Transverse colon (tissue), 4 donors: Measurements from ENCODE around the gene KLK3. TPM values are rescaled to one million over a fixed set of nuclear protein-coding genes. Genes with fewer than 3 reads are reported as not detected.

Source experiments
- DNase-seq: peaks from one replicate; pipeline ENCODE4 v3.0.0-alpha.2; 2019
- H3K27ac ChIP-seq, 4 donors: fragments of 200-600 bp; sonication (generic); 2 replicates each; pipeline ENCODE4 v1.5.1; 2016 to 2018; ENCODE audit warnings: inconsistent platforms in 4 of 4
- H3K27me3 ChIP-seq: fragments of 200-600 bp; sonication (generic); 2 replicates; pipeline ENCODE4 v1.5.1; 2017; ENCODE audit warnings: inconsistent platforms
- H3K36me3 ChIP-seq, 4 donors: fragments of 200-600 bp; sonication (generic); 2 replicates each; pipeline ENCODE4 v1.5.1; 2017 to 2019; ENCODE audit warnings: inconsistent platforms in 4 of 4
- H3K4me1 ChIP-seq, 4 donors: fragments of 200-600 bp; sonication (generic); 2 replicates each; pipeline ENCODE4 v1.5.1; 2017 to 2020; ENCODE audit warnings: inconsistent platforms in 4 of 4
- H3K4me3 ChIP-seq, 4 donors: fragments of 200-600 bp; sonication (generic); 1 replicate in 1 of 4; 2 replicates in 3 of 4; pipeline versions ENCODE4 v1.5.1 to v1.6.1; 2017 to 2019; ENCODE audit warnings: inconsistent platforms in 4 of 4
- H3K9me3 ChIP-seq, 2 donors: fragments of 200-600 bp; sonication (generic); 2 replicates each; pipeline ENCODE4 v1.5.1; 2017 to 2019; ENCODE audit warnings: inconsistent platforms in 2 of 2
- CTCF ChIP-seq, 5 experiments: fragments of 200-600 bp in 3 of 5; fragments of 450-650 bp in 2 of 5; sonication (generic) in 3 of 5; IDR thresholded peaks; 1 replicate in 2 of 5; 2 replicates in 3 of 5; pipeline ENCODE4 v1.5.1; 2016 to 2017; ENCODE audit warnings: antibody characterized with exemption in 5 of 5, inconsistent platforms in 3 of 5, mild to moderate bottlenecking in 2 of 5, moderate library complexity in 1 of 5
- EP300 ChIP-seq: sonication (generic); formaldehyde crosslinking; IDR thresholded peaks from one replicate; pipeline ENCODE4 v1.6.1; 2017; ENCODE audit warnings: antibody characterized with exemption, low read depth
- POLR2A ChIP-seq: fragments of 450-650 bp; IDR thresholded peaks from one replicate; pipeline ENCODE4 v1.6.1; 2016; ENCODE audit warnings: antibody characterized with exemption, mild to moderate bottlenecking, moderate library complexity
- POLR2AphosphoS5 ChIP-seq, 3 donors: sonication (generic); formaldehyde crosslinking; IDR thresholded peaks; one replicate each; pipeline ENCODE4 v1.6.1; 2016; ENCODE audit warnings: antibody characterized with exemption in 3 of 3
- WGBS, 2 donors: methylation state at CpG; one replicate each; pipeline ENCODE4 v1.1.5; 2018; ENCODE audit warnings: low coverage in 1 of 2; 5-methylcytosine and 5-hydroxymethylcytosine counted together
- in situ Hi-C, 4 donors: fragments of 200-750 bp; cut with MboI; loops; one replicate each; pipeline versions ENCODE4 v1.15.0 to v1.15.1; 2017; ENCODE audit warnings: low sequenced_read_pairs in 3 of 4, low pct_ligation_motif_present in 1 of 4, low pct_unique_long_range_greater_than_20kb in 1 of 4
- intact Hi-C: fragments of 100-400 bp; cut with DNase I; formaldehyde crosslinking; loops from one replicate; pipeline ENCODE4 v1.15.1; 2023; ENCODE audit warnings: low total_unique reads
- total RNA-seq, 4 donors: library from RNA; depleted of rRNA; stranded (reverse); fragments of >200 nt; gene quantifications; one replicate each; pipeline ENCODE4 v1.1.0, GENCODE V29; 2016

KLK3 gene
- total RNA-seq, 4 donors from 2014 or later, result 2.9 to 66.9 (median 4.9) TPM

GRCh38 chr19:50832666-50833065 lies 22.0 kb upstream of the KLK3 start:
- in situ Hi-C loops (no loop called here), intact Hi-C loops (no loop called here)
- peaks cover 0 to 23% (median 18%) of the 10 kb centered on the region in 4 donors for H3K4me1 ChIP-seq
- H3K9me3 ChIP-seq, result no peaks in the 10 kb centered on the region
- no peaks in the 10 kb centered on the region for H3K36me3 ChIP-seq
- H3K27me3 ChIP-seq, result peaks cover 25% of the 10 kb centered on the region
- no peak for TF ChIP-seq EP300
- TF ChIP-seq POLR2AphosphoS5 (IDR thresholded peaks at IDR 0.05), result no peak
- TF ChIP-seq CTCF (IDR thresholded peaks at IDR 0.05), result no peak
- TF ChIP-seq POLR2A, result no peak
- H3K27ac ChIP-seq, result no peak overlapping the region
- 80 to 91% methylated on average over 5 to 8 of the region's 8 CpGs for WGBS, 2 donors
- no peak for DNase-seq
- no peak overlapping the region for H3K4me3 ChIP-seq

- no peak within 1 kb of the TSS for H3K4me3 ChIP-seq
- WGBS, 2 donors, result 56 to 76% methylated on average over 3 to 8 of the region's 8 CpGs
- intact Hi-C loops, result no loop called here
- H3K36me3 ChIP-seq, result no peaks in the 10 kb centered on the region
- no peak within 1 kb of the TSS for H3K27ac ChIP-seq
- H3K4me1 ChIP-seq, result peaks cover 0 to 23% (median 18%) of the 10 kb centered on the region in 4 donors
- H3K27me3 ChIP-seq, result peaks cover 25% of the 10 kb centered on the region
- TF ChIP-seq POLR2AphosphoS5 (IDR thresholded peaks at IDR 0.05) (no peak), POLR2A (no peak), CTCF (IDR thresholded peaks at IDR 0.05) (no peak), EP300 (no peak)
- in situ Hi-C loops, result no loop called here
- DNase-seq, result no peak
- H3K9me3 ChIP-seq, result no peaks in the 10 kb centered on the region
Observed at GRCh38 chr19:50833117-50833801, 21.5 kb upstream of the KLK3 start, which contains the start of gene KLK15. TSS of gene KLK15 (minus strand) at chr19:50833574. CDS start at chr19:50831492, 2,082 bp downstream.

GRCh38 chr19:50833802-50834167 lies 20.9 kb upstream of the KLK3 start:
- no peak for DNase-seq
- H3K4me3 ChIP-seq, result no peak overlapping the region
- H3K4me1 ChIP-seq, result peaks cover 0 to 23% (median 18%) of the 10 kb centered on the region in 4 donors
- H3K9me3 ChIP-seq, result no peaks in the 10 kb centered on the region
- peaks cover 25% of the 10 kb centered on the region for H3K27me3 ChIP-seq
- intact Hi-C loops (no loop called here), in situ Hi-C loops (no loop called here)
- H3K36me3 ChIP-seq, result no peaks in the 10 kb centered on the region
- 90 to 96% methylated on average over 6 of the region's 6 CpGs for WGBS, 2 donors
- H3K27ac ChIP-seq, result no peak overlapping the region
- TF ChIP-seq CTCF (IDR thresholded peaks at IDR 0.05) (no peak), POLR2A (no peak), POLR2AphosphoS5 (IDR thresholded peaks at IDR 0.05) (no peak), EP300 (no peak)

- WGBS, 2 donors, result 26% methylated on average over 13 of the region's 13 CpGs; no CpG with 5 or more reads in 1 of the 2 donors
- Histone ChIP-seq H3K9me3 (no peaks in the 10 kb centered on the region), H3K4me3 (peak overlapping the region; percentile 31 to 67 (median 44)), H3K36me3 (no peaks in the 10 kb centered on the region), H3K27ac (peak overlapping the region; percentile 56 to 73 (median 68)), H3K4me1 (peaks cover 0 to 23% (median 18%) of the 10 kb centered on the region in 4 donors), H3K27me3 (peaks cover 25% of the 10 kb centered on the region)
- TF ChIP-seq EP300, result no peak
- TF ChIP-seq POLR2AphosphoS5 (IDR thresholded peaks at IDR 0.05), result no peak
- no peak for TF ChIP-seq POLR2A
- TF ChIP-seq CTCF (IDR thresholded peaks at IDR 0.05), result no peak
- intact Hi-C loops (no loop called here), in situ Hi-C loops (no loop called here)
- DNase-seq, result peak; percentile 54
Observed at GRCh38 chr19:50835103-50835784, 19.5 kb upstream of the KLK3 start.
